NT2/D1 (cell line): ENCODE measurements around the gene CATSPERB.

ENCODE experiments used
- SUZ12 ChIP-seq: IDR thresholded peaks from 2 replicates; pipeline ENCODE4 v1.6.1; 2011; ENCODE audit not compliant: insufficient read length, insufficient read depth; ENCODE audit errors: extremely low read depth
- YY1 ChIP-seq: IDR thresholded peaks from 2 replicates; pipeline ENCODE4 v1.6.1; 2011; ENCODE audit not compliant: insufficient read length, insufficient read depth
- ZNF274 ChIP-seq: IDR thresholded peaks from 2 replicates; pipeline ENCODE4 v1.6.1; 2011; ENCODE audit warnings: mild to moderate bottlenecking, low read depth, low read length

GRCh38 chr14:91548108-91548507 is 183.8 kb downstream of the CATSPERB start:
- TF ChIP-seq SUZ12 (no peak), ZNF274 (no peak), YY1 (no peak)
